ENCODE results near the gene KIF26B.

- TF ChIP-seq RAD21 (conservative IDR thresholded peaks at IDR 0.05), result no peak
- TF ChIP-seq POLR2AphosphoS5 (IDR thresholded peaks at IDR 0.05), result no peak
These were observed 304.0 kb downstream of the KIF26B start for GRCh38 chr1:245458761-245459174.

All from neural cell (in vitro differentiated cells).